ENCODE data around the gene ACO1. TPM values are rescaled to one million over a fixed set of nuclear protein-coding genes. Genes with fewer than 3 reads are reported as not detected.

ACO1 gene
- polyA plus RNA-seq, 3 donors = 2.9 to 12.5 (median 10.5) TPM

DNA sequence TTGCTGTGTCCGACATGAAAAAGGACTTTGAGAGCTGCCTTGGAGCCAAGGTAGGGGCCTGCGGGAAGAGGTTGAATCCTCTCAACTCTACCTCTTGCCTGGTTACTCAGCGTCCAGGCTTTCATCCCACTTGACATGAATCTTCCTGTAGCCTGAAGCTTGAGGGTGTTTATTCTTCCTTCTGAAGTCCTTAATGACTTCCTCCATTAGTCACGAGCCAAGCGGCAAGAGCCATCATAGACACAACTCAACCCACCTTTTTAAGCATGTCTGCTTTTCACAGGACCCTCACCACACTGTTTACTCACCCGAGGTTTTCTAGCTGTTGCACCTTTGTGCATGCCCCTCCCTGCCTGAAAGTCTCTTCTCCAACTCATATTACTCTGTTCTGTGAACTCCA, 40.2 kb downstream of the ACO1 start:
- H3K27ac Mint-ChIP-seq = peak overlapping the region in 1 of 7 donors; percentile 25
- no peaks in the 10 kb centered on the region for H3K27me3 ChIP-seq (ENCODE audit: control insufficient read depth in 2 of 2, insufficient read depth in 2 of 2, low read length in 2 of 2)
- intact Hi-C loops (cut with micrococcal nuclease) = no loop called here
- H3K9me3 Mint-ChIP-seq = no peaks in the 10 kb centered on the region
- H3K36me3 ChIP-seq (replicated peaks in 1 of 2; ENCODE audit: control insufficient read depth in 1 of 2, insufficient read depth in 2 of 2, low read length in 2 of 2) = peaks cover 0 to 36% of the 10 kb centered on the region in 2 donors
- H3K9me3 ChIP-seq (replicated peaks in 1 of 2; ENCODE audit: control insufficient read depth in 1 of 2, insufficient read depth in 1 of 2, low read length in 2 of 2) = no peaks in the 10 kb centered on the region
- no peak for DNase-seq
- H3K4me3 ChIP-seq (replicated peaks in 1 of 3; ENCODE audit: low read depth in 2 of 3, low read length in 3 of 3) = no peak overlapping the region
- H3K4me3 Mint-ChIP-seq = no peak overlapping the region
- no peaks in the 10 kb centered on the region for H3K79me2 ChIP-seq (ENCODE audit: insufficient read depth, low read length)
- H3K9ac ChIP-seq (ENCODE audit: insufficient read depth, low read length, poor library complexity, severe bottlenecking) = no peak overlapping the region
- WGBS (ENCODE audit: insufficient coverage) = 94% methylated on average over 6 of the region's 6 CpGs
- H3K27ac ChIP-seq (ENCODE audit: low read depth in 1 of 2, low read length in 2 of 2) = no peak overlapping the region
- TF ChIP-seq CTCF (IDR thresholded peaks at IDR 0.05) = no peak
- H3K4me1 ChIP-seq (ENCODE audit: control insufficient read depth in 1 of 2, insufficient read depth in 2 of 2, low read length in 2 of 2) = no peaks in the 10 kb centered on the region
- peaks cover 0 to 5% (median 0%) of the 10 kb centered on the region in 3 donors for H3K27me3 Mint-ChIP-seq (ENCODE audit: low read depth in 3 of 3)
- no peak overlapping the region for H3K4me2 ChIP-seq (replicated peaks; ENCODE audit: extremely low read depth, low read length, poor library complexity, severe bottlenecking)
- H3K4me1 Mint-ChIP-seq = peaks cover 4% of the 10 kb centered on the region
- no peak overlapping the region for H2AFZ ChIP-seq (ENCODE audit: insufficient read depth, low read depth, low read length, poor library complexity, severe bottlenecking)
- H3K36me3 Mint-ChIP-seq = peaks cover 44 to 51% of the 10 kb centered on the region in 2 donors
- H4K20me1 ChIP-seq (ENCODE audit: insufficient read depth, low read length) = no peaks in the 10 kb centered on the region

DNA sequence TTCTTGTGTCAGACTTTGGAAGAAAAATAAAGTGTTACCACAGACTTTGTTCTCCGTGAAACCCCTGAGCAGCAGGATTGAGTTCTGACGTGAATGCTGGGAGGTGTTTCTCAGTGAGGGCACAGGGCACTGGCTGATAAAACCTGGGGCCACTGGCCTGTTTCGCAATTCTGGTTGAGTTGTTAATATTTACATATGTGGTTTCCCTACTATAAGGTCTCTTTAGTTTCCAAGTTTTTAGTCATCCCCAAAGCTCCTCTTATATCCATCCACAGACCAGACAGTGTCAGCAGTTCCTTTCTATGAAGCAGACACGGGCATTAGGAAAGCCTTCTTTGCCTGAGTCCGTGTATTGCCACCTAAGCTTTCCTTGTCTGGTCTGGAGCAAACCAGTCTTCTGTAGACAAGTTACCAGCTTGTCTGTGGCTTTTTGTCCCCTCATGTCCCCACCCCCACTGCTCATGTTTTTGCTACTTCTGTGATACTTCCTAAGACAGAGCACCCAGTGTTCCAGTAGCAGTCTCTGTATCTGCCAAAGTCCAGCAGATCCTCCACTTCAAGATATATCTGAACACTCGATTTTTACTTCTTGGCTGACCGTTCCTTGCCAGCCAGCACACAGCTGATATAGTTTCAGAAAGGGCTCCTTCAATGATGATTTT, 42.0 kb downstream of the ACO1 start:
- no peak for TF ChIP-seq CTCF (IDR thresholded peaks at IDR 0.05)
- Histone ChIP-seq H2AFZ (ENCODE audit: insufficient read depth, low read depth, low read length, poor library complexity, severe bottlenecking) (no peak overlapping the region), H3K27ac (ENCODE audit: low read depth in 1 of 2, low read length in 2 of 2) (no peak overlapping the region), H4K20me1 (ENCODE audit: insufficient read depth, low read length) (no peaks in the 10 kb centered on the region), H3K4me2 (replicated peaks; ENCODE audit: extremely low read depth, low read length, poor library complexity, severe bottlenecking) (no peak overlapping the region), H3K79me2 (ENCODE audit: insufficient read depth, low read length) (no peaks in the 10 kb centered on the region), H3K27me3 (ENCODE audit: control insufficient read depth in 2 of 2, insufficient read depth in 2 of 2, low read length in 2 of 2) (no peaks in the 10 kb centered on the region), H3K4me3 (replicated peaks in 1 of 3; ENCODE audit: low read depth in 2 of 3, low read length in 3 of 3) (no peak overlapping the region), H3K9me3 (replicated peaks in 1 of 2; ENCODE audit: control insufficient read depth in 1 of 2, insufficient read depth in 1 of 2, low read length in 2 of 2) (no peaks in the 10 kb centered on the region), H3K4me1 (ENCODE audit: control insufficient read depth in 1 of 2, insufficient read depth in 2 of 2, low read length in 2 of 2) (no peaks in the 10 kb centered on the region), H3K9ac (ENCODE audit: insufficient read depth, low read length, poor library complexity, severe bottlenecking) (no peak overlapping the region), H3K36me3 (replicated peaks in 1 of 2; ENCODE audit: control insufficient read depth in 1 of 2, insufficient read depth in 2 of 2, low read length in 2 of 2) (peaks cover 0 to 43% of the 10 kb centered on the region in 2 donors)
- no peak for DNase-seq
- intact Hi-C loops (cut with micrococcal nuclease) = no loop called here
- 69% methylated on average over 4 of the region's 7 CpGs for WGBS (ENCODE audit: insufficient coverage)
- Mint-ChIP-seq H3K4me3 (no peak overlapping the region), H3K27me3 (ENCODE audit: low read depth in 3 of 3) (peaks cover 0 to 5% (median 0%) of the 10 kb centered on the region in 3 donors), H3K36me3 (peaks cover 44 to 51% of the 10 kb centered on the region in 2 donors), H3K9me3 (no peaks in the 10 kb centered on the region), H3K27ac (peak overlapping the region in 2 of 7 donors; percentile 70 to 76), H3K4me1 (peaks cover 4% of the 10 kb centered on the region)

Measured in CD14-positive monocyte (primary cell).